Activated CD4-positive, alpha-beta memory T cell treated with anti-CD3 and anti-CD28 coated beads for 36 hours (primary cell): ENCODE data around the gene RGS7. TPM values are rescaled to one million over a fixed set of nuclear protein-coding genes. Genes with fewer than 3 reads are reported as not detected.
A peak's percentile ranks its signal among the peaks of the same experiment; 100 is the strongest.
"Not testable (repeated sequence)": the region's sequence is repeated elsewhere in the genome, so short reads cannot be mapped to it uniquely, and the experiment has no call there.

ENCODE experiments used
- CTCF ChIA-PET: fragments of 350-600 bp; sonication (Branson Sonifier 250); formaldehyde crosslinking; loops from one replicate; lab custom pipeline; 2021; ENCODE audit warnings: antibody characterized with exemption, inconsistent platforms; lab: Charles Lee
- POLR2A ChIA-PET: fragments of 350-600 bp; sonication (Branson Sonifier 250); formaldehyde crosslinking; loops from one replicate; lab custom pipeline; 2021; ENCODE audit warnings: antibody characterized with exemption; lab: Charles Lee
- DNase-seq: peaks from one replicate; pipeline ENCODE4 v3.0.0-alpha.2; 2020
- H3K27ac Mint-ChIP-seq: one replicate; pipeline ENCODE4 v1.8.0; 2021; ENCODE audit warnings: mixed read lengths
- H3K27me3 Mint-ChIP-seq: one replicate; pipeline ENCODE4 v1.8.0; 2021; ENCODE audit warnings: mixed read lengths
- H3K36me3 Mint-ChIP-seq: one replicate; pipeline ENCODE4 v1.8.0; 2021; ENCODE audit warnings: mixed read lengths
- H3K4me1 Mint-ChIP-seq: one replicate; pipeline ENCODE4 v1.8.0; 2021; ENCODE audit warnings: low read depth, mixed read lengths
- H3K4me3 Mint-ChIP-seq: one replicate; pipeline ENCODE4 v1.8.0; 2021; ENCODE audit warnings: mild to moderate bottlenecking, mixed read lengths
- H3K9me3 Mint-ChIP-seq: one replicate; pipeline ENCODE4 v1.8.0; 2021; ENCODE audit warnings: mixed read lengths
- intact Hi-C: fragments of 100-400 bp; cut with micrococcal nuclease; formaldehyde crosslinking; loops from one replicate; pipeline ENCODE4 v1.15.1; 2023
- total RNA-seq, 2 experiments: library from RNA; stranded (reverse); gene quantifications; one replicate each; pipeline ENCODE4 v1.2.3, GENCODE V29; 2021

Gene RGS7
- total RNA-seq, 2 experiments from 2014 or later = not detected

DNA sequence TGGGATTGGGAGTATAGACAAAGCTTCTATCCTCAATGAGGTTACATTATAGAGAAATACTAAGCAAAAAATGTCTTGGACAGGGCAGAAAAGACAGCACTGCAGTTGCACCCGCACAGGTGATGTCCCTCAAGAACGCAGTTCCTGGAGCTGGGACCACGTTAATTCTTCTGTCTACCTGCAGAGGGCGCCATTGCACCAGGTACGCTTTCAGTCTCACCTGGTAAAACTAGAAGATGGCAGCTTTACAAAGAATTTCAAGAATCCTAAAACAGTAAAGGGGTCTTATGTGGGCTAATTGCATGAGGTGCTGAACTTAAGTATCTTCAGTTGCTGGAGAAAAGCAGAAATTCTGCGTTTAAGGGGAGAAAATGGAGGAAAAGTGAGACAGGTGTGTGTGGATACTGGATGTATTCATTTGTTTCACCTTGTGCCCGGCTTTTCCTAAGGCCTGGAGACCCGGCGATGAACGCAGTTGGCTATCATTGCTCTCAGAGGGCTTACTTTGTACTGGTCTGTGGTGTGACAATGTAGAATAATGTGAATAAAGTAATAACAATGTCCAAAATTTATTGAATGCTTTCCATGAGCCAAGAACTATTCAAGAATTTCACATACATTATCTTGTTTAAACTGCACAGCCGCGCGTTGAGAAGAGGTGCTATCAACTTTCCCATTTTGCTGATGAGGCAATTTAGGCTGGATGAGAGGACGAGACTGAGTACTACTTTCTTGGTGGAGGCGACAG lies 468.8 kb downstream of the RGS7 start:
- POLR2A ChIA-PET = interaction anchor here (0.7 kb wide), 1 partner anchor 436 kb away, joined by 3 read pairs; no protein-coding TSS in a partner anchor
- peak; percentile 41 for DNase-seq
- H3K36me3 Mint-ChIP-seq = no peaks in the 10 kb centered on the region
- no peaks in the 10 kb centered on the region for H3K4me1 Mint-ChIP-seq
- H3K27ac Mint-ChIP-seq = no peak overlapping the region
- CTCF ChIA-PET = interaction anchor here (0.8 kb wide), 1 partner anchor 13 kb away, joined by 3 read pairs; no protein-coding TSS in a partner anchor
- H3K9me3 Mint-ChIP-seq = peaks cover 5% of the 10 kb centered on the region
- no peaks in the 10 kb centered on the region for H3K27me3 Mint-ChIP-seq
- no peak overlapping the region for H3K4me3 Mint-ChIP-seq
- intact Hi-C loops = no loop called here

DNA sequence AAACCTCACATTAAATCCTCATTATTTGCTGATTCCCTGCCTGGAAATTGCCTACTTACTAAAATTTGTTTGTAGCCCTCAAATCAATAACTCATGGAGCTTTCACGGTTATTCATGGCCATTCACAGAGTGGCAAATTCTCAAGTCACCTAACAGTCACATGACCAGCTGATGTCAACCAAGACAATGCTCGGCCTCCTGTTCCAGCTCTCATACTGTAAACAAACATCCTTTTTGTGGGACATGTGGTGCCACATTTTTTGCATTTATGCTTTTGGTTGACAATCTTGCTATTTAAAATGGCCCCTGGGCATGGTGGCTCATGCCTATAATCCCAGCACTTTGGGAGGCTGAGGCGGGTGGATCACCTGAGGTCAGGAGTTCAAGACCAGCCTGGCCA lies 473.5 kb downstream of the RGS7 start:
- Mint-ChIP-seq H3K27me3 (no peaks in the 10 kb centered on the region), H3K27ac (no peak overlapping the region), H3K36me3 (no peaks in the 10 kb centered on the region), H3K4me1 (no peaks in the 10 kb centered on the region), H3K4me3 (no peak overlapping the region), H3K9me3 (peaks cover 10% of the 10 kb centered on the region)
- intact Hi-C loops = no loop called here
- ChIA-PET CTCF (no interaction called here), POLR2A (no interaction called here)
- DNase-seq = no peak

- intact Hi-C loops, H3K27ac Mint-ChIP-seq, POLR2A ChIA-PET, H3K27me3 Mint-ChIP-seq, CTCF ChIA-PET, DNase-seq, H3K4me1 Mint-ChIP-seq, H3K4me3 Mint-ChIP-seq, H3K36me3 Mint-ChIP-seq: not testable (repeated sequence)
- H3K9me3 Mint-ChIP-seq = peaks cover 10% of the 10 kb centered on the region
Measured at GRCh38 chr1:240882656-240883308, 474.2 kb downstream of the RGS7 start.

GRCh38 chr1:240878631-240879030 lies 478.4 kb downstream of the RGS7 start:
- POLR2A ChIA-PET = no interaction called here
- CTCF ChIA-PET = no interaction called here
- Mint-ChIP-seq H3K4me1 (no peaks in the 10 kb centered on the region), H3K27ac (no peak overlapping the region), H3K36me3 (no peaks in the 10 kb centered on the region), H3K9me3 (peaks cover 14% of the 10 kb centered on the region), H3K27me3 (peaks cover 2% of the 10 kb centered on the region), H3K4me3 (no peak overlapping the region)
- intact Hi-C loops = no loop called here
- no peak for DNase-seq

DNA sequence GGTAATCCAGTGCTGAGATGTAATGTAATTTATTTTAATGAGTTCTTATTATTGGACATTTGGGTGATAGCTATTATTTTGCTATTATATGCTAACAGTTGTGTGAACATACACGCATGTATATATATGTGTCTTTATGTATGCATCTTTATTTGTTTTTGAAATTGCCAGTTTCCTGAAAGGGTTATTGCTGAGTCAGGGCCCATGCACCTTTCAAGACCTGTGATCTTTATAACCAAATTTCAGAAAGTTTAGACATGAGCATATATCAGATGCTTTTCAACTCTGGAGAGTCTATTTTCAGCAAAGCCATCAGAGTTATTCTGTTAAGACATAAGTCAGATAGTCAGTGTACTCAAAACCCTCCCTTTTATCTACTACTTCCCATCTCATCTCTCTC lies 479.4 kb downstream of the RGS7 start:
- CTCF ChIA-PET = no interaction called here
- POLR2A ChIA-PET = no interaction called here
- Mint-ChIP-seq H3K4me1 (no peaks in the 10 kb centered on the region), H3K27ac (no peak overlapping the region), H3K9me3 (peaks cover 10% of the 10 kb centered on the region), H3K27me3 (peaks cover 2% of the 10 kb centered on the region), H3K36me3 (no peaks in the 10 kb centered on the region), H3K4me3 (no peak overlapping the region)
- DNase-seq = no peak
- intact Hi-C loops = no loop called here

DNA sequence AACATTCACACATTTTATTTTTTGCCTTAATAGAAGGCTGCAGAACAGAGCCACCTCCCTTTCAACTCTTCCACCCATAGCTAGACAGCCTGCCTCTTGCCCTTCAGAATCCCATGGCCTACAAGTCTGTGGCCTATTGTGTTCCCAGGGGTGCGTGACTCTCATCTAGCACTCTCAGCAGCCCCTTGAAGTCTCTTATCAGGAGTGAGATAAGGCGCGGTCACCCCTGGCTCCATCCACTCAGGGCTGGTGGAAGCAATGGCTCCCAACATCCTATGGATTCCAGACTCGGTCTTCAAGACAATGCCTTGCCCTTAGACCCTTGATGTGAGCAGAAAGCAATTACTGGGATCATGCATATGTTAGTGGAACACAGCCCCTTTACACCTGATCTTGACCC lies 480.9 kb downstream of the RGS7 start:
- ChIA-PET CTCF (interaction anchor here (0.8 kb wide), 1 partner anchor 12 kb away, joined by 3 read pairs; no protein-coding TSS in a partner anchor), POLR2A (no interaction called here)
- Mint-ChIP-seq H3K27ac (no peak overlapping the region), H3K27me3 (peaks cover 2% of the 10 kb centered on the region), H3K36me3 (no peaks in the 10 kb centered on the region), H3K4me1 (no peaks in the 10 kb centered on the region), H3K4me3 (no peak overlapping the region), H3K9me3 (peaks cover 5% of the 10 kb centered on the region)
- DNase-seq = no peak
- intact Hi-C loops = no loop called here

- intact Hi-C loops = no loop called here
- POLR2A ChIA-PET = no interaction called here
Measured at GRCh38 chr1:240869071-240869470, 487.9 kb downstream of the RGS7 start.

DNA sequence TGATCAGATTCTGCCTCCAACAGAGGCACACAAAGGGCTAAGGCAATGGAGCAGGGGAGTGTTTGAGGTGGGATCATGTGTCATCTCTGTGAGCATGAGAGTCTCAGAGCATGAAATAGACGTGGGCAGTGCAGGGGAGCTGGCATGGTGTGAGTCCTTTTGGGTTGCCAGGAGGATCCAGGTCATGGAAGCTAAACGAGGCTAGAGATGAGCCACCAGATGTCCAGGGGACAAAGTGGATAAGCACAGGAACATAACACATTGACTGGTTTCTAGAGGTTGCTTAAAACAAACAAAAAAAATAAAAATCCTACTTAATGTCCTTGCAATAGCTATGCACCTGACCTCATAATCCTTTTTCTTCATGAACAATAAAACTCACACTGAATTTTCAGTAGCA lies 490.3 kb downstream of the RGS7 start:
- no peak overlapping the region for H3K4me3 Mint-ChIP-seq
- ChIA-PET POLR2A (no interaction called here), CTCF (no interaction called here)
- no peaks in the 10 kb centered on the region for H3K9me3 Mint-ChIP-seq
- no peak overlapping the region for H3K27ac Mint-ChIP-seq
- no peaks in the 10 kb centered on the region for H3K36me3 Mint-ChIP-seq
- intact Hi-C loops = no loop called here
- no peaks in the 10 kb centered on the region for H3K27me3 Mint-ChIP-seq
- no peak for DNase-seq
- no peaks in the 10 kb centered on the region for H3K4me1 Mint-ChIP-seq

More at GRCh38 chr1:240869071-240869470, 487.9 kb downstream of the RGS7 start:
- H3K27me3 Mint-ChIP-seq = no peaks in the 10 kb centered on the region
- H3K4me1 Mint-ChIP-seq = no peaks in the 10 kb centered on the region
- peaks cover 4% of the 10 kb centered on the region for H3K9me3 Mint-ChIP-seq
- no peaks in the 10 kb centered on the region for H3K36me3 Mint-ChIP-seq
- no peak overlapping the region for H3K27ac Mint-ChIP-seq
- CTCF ChIA-PET = no interaction called here
- H3K4me3 Mint-ChIP-seq = no peak overlapping the region
- no peak for DNase-seq

DNA sequence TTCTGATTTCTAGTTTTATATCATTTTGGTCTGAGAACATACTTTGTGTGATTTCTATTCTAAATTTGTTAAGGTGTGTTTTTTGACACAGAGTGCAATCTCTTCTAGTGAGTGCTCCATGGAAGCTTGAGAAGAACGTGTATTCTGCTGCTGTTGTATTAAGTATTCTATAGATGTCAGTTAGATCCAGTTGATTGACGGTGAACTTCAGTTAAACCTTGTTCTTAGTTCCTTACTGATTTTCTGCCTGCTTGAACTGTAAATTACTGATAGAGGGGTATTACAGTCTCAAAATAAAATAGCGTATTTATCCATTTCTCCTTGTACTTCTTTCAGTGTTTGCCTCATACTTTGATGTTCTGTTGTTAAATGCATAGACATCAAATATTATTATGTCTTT lies 497.0 kb downstream of the RGS7 start:
- no peak overlapping the region for H3K4me3 Mint-ChIP-seq
- H3K27me3 Mint-ChIP-seq = no peaks in the 10 kb centered on the region
- H3K27ac Mint-ChIP-seq = no peak overlapping the region
- CTCF ChIA-PET = no interaction called here
- no peak for DNase-seq
- no peaks in the 10 kb centered on the region for H3K36me3 Mint-ChIP-seq
- intact Hi-C loops = no loop called here
- no peaks in the 10 kb centered on the region for H3K4me1 Mint-ChIP-seq
- POLR2A ChIA-PET = no interaction called here
- no peaks in the 10 kb centered on the region for H3K9me3 Mint-ChIP-seq

- Mint-ChIP-seq H3K36me3 (no peaks in the 10 kb centered on the region), H3K9me3 (peaks cover 8% of the 10 kb centered on the region), H3K27ac (no peak overlapping the region), H3K4me3 (no peak overlapping the region), H3K27me3 (no peaks in the 10 kb centered on the region), H3K4me1 (no peaks in the 10 kb centered on the region)
- ChIA-PET POLR2A (no interaction called here), CTCF (no interaction called here)
- intact Hi-C loops = no loop called here
- no peak for DNase-seq
Measured at GRCh38 chr1:240854367-240854766, 502.6 kb downstream of the RGS7 start.

- Mint-ChIP-seq H3K4me1 (no peaks in the 10 kb centered on the region), H3K4me3 (no peak overlapping the region), H3K9me3 (peaks cover 8% of the 10 kb centered on the region), H3K36me3 (no peaks in the 10 kb centered on the region), H3K27me3 (peaks cover 2% of the 10 kb centered on the region), H3K27ac (no peak overlapping the region)
- ChIA-PET CTCF (no interaction called here), POLR2A (no interaction called here)
- intact Hi-C loops = no loop called here
- no peak for DNase-seq
Measured at GRCh38 chr1:240847325-240847724, 509.7 kb downstream of the RGS7 start.

DNA sequence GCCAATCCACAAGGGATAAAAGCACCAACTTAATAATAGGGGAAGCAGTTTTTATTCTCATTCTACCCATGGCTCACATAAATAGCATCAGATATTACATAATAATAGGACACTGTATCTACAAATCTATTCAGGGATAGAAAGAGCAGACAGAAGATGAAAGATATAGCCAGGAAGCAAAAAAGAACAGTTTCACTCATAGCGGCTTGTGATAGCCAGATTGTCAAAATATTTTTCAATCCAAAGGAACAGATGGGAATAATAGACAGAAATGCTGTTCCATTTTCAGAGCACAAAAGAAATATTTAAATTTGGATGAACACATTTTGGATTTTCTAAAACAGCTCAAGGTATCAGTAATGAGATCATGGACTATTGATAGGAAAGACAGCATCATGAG lies 512.5 kb downstream of the RGS7 start:
- no peak for DNase-seq
- H3K4me3 Mint-ChIP-seq = no peak overlapping the region
- H3K4me1 Mint-ChIP-seq = no peaks in the 10 kb centered on the region
- no peaks in the 10 kb centered on the region for H3K9me3 Mint-ChIP-seq
- H3K27ac Mint-ChIP-seq = no peak overlapping the region
- H3K36me3 Mint-ChIP-seq = no peaks in the 10 kb centered on the region
- POLR2A ChIA-PET = no interaction called here
- intact Hi-C loops = no loop called here
- peaks cover 2% of the 10 kb centered on the region for H3K27me3 Mint-ChIP-seq
- CTCF ChIA-PET = no interaction called here
